HG03354 (cell line): ENCODE data around the gene MTHFR.
A peak's percentile ranks its signal among the peaks of the same experiment; 100 is the strongest.

ENCODE experiments used
- ATAC-seq: cut with Tn5 transposase; IDR thresholded peaks from one replicate; pipeline ENCODE4 v1.9.1; 2021; ENCODE audit warnings: mild to moderate bottlenecking; ENCODE audit not compliant: unreplicated experiment, poor library complexity, severe bottlenecking

Gene MTHFR

DNA sequence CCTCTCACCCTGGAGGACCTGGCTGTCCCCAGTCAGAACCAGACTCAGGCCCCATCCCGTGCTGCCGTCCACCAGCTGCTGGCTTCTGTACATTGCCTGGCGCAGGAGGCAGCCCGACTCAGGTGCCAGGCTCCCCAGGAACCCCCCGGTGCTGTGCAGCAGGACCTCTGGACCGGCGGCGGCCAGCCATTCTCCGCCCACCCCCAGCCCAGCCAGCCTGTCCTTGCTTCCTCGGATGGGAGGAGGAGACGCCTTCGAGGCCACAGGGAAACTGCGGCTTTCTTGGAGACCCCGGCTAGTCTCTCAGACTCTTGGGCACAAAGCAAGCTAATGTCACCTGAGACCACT lies 39.4 kb downstream of the MTHFR start:
- no peak for ATAC-seq

- no peak for ATAC-seq
Measured at GRCh38 chr1:11765661-11766428, 39.9 kb downstream of the MTHFR start.

DNA sequence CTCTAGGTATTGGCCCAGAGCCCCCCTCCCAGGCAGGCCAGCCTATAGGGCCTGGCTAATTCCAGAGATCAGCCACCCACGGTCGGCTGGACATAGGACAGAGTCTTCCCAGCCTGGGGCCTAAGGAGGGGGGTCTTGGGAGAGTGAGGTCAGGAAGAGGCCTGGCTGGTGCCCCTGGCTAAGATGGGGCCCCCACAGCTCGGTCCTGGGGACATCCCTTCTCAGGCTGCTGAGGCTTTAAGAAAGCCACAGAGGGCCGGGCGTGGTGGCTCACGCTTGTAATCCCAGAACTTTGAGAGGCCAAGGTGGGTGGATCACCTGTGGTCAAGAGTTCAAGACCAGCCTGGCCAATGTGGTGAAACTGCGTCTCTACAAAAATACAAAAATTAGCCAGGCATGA lies 41.2 kb downstream of the MTHFR start:
- ATAC-seq = no peak

- ATAC-seq = no peak
Measured at GRCh38 chr1:11764115-11764514, 41.6 kb downstream of the MTHFR start.

DNA sequence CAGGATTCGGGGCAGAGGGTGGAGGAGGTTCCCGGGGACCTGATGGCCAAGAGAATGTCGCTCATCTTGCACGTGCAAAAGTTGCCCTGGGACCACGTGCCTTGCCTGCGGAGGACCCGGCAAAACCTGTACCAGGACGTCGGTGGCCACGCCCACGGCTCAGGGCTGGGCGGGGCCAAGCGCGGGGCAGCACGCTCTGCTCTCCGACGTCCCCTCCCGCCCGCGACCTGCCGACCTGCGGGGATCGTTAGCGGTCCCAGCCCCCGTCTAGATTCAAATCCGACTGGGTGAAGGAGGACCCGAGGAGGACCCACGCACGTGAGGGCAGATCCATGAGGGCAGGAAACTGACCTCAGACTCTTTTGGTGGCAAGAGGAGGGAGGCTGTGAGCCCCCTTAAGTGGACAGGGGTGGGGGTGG lies 43.8 kb downstream of the MTHFR start, which contains the start of gene C1orf167:
C1orf167 (plus strand) TSS at position 206 of the 419 bp plus-strand sequence. CDS start 2,208 bp downstream, outside the sequence.
- ATAC-seq = no peak

GRCh38 chr1:11761285-11761684 lies 44.5 kb downstream of the MTHFR start:
- no peak for ATAC-seq

DNA sequence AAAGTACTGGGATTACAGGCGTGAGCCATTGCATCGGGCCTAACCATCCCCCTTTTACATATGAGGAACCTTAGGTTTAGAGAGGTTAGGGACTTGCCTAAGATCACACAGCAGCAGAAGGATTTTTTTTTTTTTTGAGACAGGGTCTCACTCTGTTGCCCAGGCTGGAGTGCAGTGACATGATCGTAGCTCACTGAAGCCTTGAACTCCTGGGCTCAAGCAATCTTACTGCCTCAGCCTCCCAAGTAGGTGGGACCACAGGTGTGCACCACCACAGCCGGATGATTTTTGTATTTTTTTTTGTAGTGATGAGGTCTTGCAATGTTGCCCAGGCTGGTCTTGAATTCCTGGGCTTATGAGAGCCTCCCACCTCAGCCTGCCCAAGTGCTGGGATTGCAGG lies 46.0 kb downstream of the MTHFR start:
- no peak for ATAC-seq

GRCh38 chr1:11757047-11757446 lies 48.7 kb downstream of the MTHFR start:
- no peak for ATAC-seq

GRCh38 chr1:11753555-11754208 lies 52.1 kb downstream of the MTHFR start:
- no peak for ATAC-seq

DNA sequence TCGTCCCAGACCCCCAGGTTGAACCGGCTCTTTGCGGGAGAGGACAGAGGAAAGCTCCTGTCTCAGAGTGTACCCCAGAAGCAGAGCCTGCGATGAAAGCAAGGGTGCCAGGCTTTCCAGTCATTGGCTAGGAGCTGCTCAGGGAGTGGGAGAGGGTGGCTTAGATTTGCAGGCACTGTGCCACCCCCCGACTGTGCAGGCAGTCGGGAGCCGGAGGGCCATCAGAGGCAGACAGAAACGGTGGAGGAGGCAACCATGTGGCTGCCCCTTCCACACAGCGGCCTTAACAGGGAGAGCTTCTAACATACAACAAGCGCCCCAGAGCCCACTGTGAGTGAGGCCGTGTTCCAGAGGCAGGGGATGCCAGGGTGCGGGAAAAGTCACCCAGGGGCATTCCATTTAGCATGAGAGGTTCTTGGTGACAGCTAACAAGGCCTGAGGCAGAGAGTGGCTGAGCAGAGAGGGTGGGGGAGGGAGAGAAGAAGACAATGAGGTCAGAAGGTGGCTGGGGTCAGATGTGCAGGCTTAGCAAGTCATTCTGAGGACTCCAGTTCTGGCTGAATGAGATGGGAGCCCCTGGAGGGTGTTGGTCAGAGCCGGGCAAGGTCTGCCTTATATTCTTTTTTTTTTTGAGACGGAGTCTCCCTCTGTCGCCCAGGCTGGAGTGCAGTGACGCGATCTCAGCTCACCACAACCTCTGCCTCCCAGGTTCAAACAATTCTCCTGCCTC lies 53.2 kb downstream of the MTHFR start:
- ATAC-seq = no peak

- no peak for ATAC-seq
Measured at GRCh38 chr1:11751087-11751486, 54.7 kb downstream of the MTHFR start.

DNA sequence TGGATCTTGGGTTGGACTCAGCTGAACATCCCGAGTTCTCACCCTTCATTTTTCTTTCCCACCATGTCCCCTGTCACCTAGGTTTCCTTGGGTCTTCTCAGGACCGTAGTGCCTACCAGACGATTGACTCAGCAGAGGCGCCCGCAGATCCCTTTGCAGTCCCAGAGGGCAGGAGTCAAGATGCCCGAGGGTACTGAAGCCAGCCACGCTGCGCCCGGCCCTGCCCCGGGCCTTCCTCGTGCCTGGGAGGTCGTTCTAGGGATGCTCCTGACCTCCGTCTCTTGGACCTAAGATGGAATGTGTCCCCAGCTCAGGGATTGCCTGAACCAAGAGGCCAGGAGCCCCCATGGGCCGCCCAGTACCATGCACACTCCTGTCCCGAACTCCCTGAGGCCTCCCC lies 55.8 kb downstream of the MTHFR start:
- ATAC-seq = no peak

GRCh38 chr1:11749203-11749689 lies 56.5 kb downstream of the MTHFR start:
- ATAC-seq = peak; percentile 66

- ATAC-seq = no peak
Measured at GRCh38 chr1:11748294-11749202, 57.2 kb downstream of the MTHFR start.

DNA sequence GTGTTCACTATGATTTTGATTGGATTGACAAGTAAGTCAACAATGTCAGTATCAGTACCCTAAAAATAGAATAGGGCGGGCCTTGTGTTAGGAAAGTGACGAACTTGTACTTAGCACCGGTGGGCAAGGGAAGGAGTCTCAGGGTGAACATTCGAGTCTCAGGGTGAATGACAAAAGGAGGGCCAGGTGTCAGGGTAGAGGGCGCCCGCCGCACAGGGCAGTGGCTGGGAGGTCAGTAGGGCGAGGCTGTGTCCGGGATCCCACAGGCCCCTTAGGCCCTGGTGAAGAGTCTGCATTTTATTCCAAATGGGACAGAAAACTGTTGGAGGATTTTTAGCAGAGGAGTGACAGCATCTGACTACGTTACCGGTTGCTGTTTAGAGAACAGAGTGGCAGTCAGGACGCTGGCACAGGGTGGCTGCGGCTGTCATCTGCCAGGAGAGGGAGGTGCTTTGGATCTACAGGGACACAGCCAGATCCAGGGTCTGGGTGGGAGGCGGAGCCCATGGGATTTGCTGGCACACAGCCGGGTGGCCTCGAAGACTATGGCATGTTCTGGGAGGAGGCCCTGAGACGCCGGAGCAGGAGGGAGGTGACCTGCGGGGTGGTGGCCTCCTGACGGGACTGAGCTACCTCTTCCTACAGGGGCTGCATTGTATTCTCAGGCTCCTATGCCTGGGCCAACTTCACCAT lies 58.8 kb downstream of the MTHFR start:
- ATAC-seq = no peak

- ATAC-seq = no peak
Measured at GRCh38 chr1:11746092-11746491, 59.7 kb downstream of the MTHFR start.

DNA sequence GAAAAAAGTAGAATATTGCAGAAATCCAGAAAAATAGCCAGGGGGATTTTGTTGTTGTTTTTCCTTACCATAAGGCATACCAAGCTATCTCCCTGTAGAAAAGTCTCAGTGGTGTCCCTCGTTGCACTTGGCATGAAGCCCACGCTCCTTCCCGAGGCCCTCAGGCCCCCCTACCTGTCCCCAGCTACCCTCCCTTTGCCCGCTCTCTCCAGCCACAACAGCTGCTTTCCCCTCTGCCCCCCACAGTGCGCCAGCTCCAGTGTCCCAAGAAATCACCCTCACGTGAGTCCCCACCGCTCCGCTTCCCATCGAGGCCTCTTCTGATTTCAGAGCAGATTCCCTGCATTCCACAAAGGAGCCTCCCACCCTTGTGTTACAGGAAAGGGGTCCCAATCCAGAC lies 61.5 kb downstream of the MTHFR start:
- ATAC-seq = no peak

DNA sequence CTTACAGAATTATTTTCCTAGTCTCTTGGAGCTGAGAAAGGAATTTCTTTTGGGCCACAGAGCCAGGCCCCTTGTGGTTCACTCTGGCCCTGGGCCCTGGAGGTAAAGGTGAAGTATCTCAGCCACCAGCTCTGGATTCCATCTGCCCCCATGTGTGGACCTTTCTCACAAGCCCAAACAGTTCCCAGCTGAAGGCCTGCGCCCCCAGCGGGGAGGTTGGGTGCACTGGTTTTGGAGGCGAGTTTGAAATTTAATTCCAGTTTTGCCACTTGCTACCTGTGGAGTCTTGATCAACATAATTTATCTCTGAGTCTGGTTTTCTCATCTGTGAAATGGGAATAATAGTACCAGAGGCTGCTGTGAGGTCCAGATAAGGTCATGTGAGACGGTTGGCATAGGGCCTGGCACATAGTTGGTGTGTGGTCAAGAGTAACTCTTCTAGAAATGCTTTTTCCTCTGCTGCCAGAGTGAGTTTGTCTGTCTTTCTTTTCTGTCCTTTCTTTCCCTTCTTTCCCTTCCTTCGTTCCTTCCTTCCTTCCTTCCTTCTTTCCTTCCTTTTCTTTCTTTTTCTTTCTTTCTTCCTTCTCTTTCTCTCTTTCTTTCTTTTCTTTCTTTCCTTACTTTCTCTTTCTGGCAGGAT lies 63.7 kb downstream of the MTHFR start:
- ATAC-seq = no peak

GRCh38 chr1:11741482-11741881 lies 64.3 kb downstream of the MTHFR start:
- no peak for ATAC-seq
